GM10847 (cell line): ENCODE measurements around the gene TBX15.

Experiments
- POLR2A ChIP-seq: IDR thresholded peaks from 2 replicates; pipeline ENCODE4 v1.6.1; 2011; ENCODE audit not compliant: insufficient read length; ENCODE audit errors: extremely low read depth

Gene TBX15

GRCh38 chr1:118960567-118961136 is 27.5 kb downstream of the TBX15 start:
- no peak for TF ChIP-seq POLR2A

GRCh38 chr1:118960026-118960561 is 28.0 kb downstream of the TBX15 start:
- TF ChIP-seq POLR2A, result no peak

GRCh38 chr1:118958937-118959631 is 29.1 kb downstream of the TBX15 start:
- no peak for TF ChIP-seq POLR2A

DNA sequence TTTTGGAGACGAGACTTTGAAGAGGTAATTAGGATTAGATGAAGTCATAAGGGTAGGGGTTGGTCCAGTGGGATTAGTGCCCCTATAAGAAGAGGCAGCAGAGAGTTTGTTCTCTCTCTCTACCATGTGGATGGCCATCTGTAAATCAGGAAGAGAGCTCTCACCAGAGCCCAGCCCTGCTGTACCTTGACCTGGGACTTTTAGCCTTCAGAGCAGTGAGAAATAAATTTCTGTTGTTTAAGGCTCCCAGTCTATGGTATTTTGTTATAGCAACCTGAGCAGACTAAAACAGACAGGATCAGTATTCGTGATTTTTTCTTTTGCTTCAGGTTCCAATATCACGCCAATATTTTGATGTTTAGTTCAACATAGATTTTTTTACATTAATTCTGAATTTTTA is 30.0 kb downstream of the TBX15 start:
- TF ChIP-seq POLR2A, result no peak

- TF ChIP-seq POLR2A, result no peak
Observed at GRCh38 chr1:118954301-118954905, 33.7 kb downstream of the TBX15 start.

DNA sequence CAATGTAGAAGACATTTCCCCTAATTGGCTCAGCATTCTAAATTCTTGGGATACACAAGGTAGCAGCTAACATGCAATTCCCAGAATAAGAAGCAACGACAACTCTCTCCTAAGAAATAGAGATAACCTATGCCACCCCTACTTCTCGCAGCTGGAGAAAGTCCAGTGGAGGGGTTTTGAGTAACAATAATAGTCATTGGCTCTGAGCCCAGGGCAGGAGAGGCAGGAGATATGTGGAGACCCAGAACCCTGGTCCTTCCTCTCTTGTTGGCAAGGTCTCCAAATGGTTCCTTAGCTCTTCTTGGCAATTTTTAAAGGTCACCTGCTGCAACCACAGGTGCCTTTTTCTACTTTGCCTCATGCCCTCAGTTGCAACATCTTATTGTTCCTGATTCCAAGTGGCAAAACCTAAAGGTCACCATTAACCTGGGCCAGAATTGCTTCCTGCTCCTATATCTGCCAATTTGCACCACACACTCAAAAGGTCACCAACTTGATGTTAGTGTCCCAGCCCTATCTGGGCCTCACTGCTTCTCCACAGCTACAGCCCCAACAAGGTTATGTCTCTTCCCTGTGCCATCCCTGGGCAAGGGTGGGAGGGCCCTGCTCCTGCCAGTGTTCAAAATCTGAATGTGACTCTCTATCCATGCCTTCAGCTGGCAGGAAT is 36.7 kb downstream of the TBX15 start:
- TF ChIP-seq POLR2A, result no peak

- TF ChIP-seq POLR2A, result no peak
Observed at GRCh38 chr1:118949315-118949714, 38.8 kb downstream of the TBX15 start.

GRCh38 chr1:118948846-118949245 is 39.3 kb downstream of the TBX15 start:
- TF ChIP-seq POLR2A, result no peak

GRCh38 chr1:118948351-118948750 is 39.8 kb downstream of the TBX15 start:
- no peak for TF ChIP-seq POLR2A

- no peak for TF ChIP-seq POLR2A
Observed at GRCh38 chr1:118947790-118948189, 40.4 kb downstream of the TBX15 start.

DNA sequence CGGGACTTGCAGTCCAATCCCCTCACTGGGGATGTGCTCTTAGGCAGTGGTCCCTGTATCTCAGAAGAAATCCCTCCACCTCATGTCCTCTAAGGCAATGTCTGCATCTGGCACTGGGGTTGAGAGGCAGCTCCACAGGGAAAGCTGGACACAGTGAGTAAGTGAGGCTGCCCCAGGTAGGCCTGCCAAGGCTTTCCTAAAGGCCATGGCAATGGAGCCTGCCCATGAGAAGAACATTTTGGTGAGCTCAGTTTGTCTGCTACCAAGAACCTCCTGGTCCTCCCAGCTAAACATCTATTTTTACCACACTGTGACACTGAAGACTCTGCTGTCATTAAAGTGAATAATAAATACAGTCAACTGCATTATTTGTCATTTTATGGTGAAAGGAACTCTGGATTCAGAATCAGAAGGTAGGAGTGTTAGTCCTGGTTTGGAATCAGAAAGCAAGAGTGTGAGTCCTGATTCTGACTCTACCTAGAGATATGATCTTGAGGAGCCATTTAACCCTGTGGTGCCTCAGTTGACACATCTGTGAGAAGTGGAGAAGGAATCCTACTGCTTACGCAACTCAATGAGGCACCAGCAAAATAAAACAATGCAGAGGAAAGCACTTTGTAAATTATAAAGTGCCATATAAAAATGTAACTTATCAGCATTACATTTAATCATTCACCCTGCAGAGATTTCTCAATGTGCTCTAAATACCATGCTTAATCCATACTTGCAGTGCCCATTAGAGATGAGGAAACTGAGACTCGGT is 41.0 kb downstream of the TBX15 start:
- TF ChIP-seq POLR2A, result no peak

- TF ChIP-seq POLR2A, result no peak
Observed at GRCh38 chr1:118945489-118945888, 42.7 kb downstream of the TBX15 start.

DNA sequence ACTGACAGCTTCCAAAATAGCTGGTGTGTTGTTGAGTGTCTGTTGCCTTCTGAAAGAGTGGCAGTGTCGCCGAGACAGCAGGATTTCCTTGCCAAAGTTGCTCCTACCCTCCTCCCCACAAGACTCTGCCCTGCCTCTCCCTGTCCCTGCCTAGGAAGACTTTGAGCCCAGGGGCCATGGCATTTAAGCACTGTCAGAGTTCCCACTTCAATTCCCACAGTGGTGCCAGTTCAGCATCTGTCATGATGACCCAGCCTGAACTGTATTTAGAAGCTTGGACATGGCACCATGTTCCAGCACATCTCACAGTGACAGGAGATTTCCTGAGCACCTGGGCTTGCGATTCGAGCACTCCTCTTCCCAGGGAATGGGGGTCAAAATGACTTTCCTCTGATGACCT is 43.6 kb downstream of the TBX15 start:
- no peak for TF ChIP-seq POLR2A

DNA sequence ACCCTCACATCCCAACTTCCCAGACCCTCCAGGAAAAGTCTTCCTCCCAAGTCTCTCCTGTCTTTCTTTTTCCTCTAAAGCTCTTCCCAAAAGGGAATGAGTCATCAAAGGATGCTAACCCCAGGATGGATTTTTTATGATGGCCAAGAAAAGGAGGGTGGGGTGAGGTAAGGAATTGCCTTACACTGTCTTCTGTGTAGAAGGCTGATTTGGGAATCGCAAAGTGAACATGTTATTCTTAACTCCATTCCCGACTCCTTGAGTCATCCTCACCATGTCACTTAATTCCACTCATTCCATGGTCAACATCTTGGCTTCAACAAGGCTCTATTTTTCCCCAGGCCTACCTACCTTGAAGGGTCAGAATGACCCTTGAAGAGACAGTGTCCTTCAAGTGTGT is 44.0 kb downstream of the TBX15 start:
- no peak for TF ChIP-seq POLR2A

- TF ChIP-seq POLR2A, result no peak
Observed at GRCh38 chr1:118940957-118941356, 47.2 kb downstream of the TBX15 start.
